ENCODE results near the gene ATG4C.
"Not testable (repeated sequence)": the region's sequence is repeated elsewhere in the genome, so short reads cannot be mapped to it uniquely, and the experiment has no call there.

The ATG4C gene

DNA sequence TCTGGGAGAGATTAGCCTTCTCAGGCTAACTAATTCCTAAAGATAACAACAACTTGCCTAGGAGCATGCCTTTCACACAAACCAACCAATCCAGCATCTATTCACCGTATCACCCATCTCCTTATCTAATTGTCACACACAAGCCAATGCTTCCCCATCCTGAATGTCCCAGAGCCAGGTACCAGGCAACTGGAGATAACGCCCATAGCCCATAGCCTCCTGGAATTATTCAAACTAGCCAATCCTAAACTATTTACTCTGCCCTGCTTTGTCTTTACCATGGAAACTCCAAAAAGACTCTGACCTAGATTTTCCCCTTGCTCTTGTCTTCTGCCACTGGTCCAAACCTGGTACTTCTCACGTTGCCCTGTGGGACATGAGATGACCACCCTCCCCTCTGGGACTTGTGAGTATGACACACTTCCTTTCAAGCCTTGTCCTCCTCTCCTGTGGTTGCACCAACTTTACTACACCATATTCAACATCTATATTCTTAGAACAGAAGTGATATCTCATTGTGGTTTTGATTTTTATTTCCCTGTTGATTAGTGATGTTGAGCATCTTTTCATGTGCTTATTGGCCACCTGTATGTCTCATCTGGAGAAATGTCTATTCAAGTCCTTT lies 8.8 kb upstream of the ATG4C start:
- DNase-seq: no peak

- no peak for DNase-seq
These were observed 5.7 kb upstream of the ATG4C start for GRCh38 chr1:62778208-62778607.

- DNase-seq: peak; percentile 1
These were observed 1.9 kb upstream of the ATG4C start for GRCh38 chr1:62781841-62782543.

DNA sequence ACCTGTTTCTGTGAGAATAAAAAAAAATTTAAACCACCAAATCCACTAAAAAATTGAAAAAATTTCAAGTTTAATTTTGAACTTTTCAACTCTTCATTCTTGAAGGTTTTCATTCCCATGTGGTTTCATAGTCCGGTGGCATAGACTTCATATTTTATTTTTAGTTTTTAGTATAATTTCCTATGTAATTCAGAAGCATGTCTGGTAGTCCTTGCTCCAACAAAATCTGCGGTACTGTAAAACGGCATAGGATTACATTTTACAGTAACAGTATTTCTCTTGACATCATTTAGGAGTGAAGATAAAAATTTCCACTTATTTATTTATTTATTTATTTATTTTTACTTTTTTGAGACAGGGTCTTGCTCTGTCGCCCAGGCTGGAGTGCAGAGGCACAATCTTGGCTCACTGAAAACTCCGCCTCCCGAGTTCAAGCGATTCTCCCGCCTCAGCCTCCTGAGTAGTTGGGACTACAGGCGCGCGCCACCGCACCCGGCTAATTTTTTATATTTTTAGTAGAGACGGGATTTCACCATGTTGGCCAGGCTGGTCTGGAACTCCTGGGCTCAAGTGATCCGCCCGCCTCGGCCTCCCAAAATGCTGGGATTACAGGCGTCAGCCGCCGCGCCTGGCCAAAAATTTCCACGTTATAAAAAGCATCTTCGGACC lies 1.3 kb upstream of the ATG4C start:
- not testable (repeated sequence) for DNase-seq

DNA sequence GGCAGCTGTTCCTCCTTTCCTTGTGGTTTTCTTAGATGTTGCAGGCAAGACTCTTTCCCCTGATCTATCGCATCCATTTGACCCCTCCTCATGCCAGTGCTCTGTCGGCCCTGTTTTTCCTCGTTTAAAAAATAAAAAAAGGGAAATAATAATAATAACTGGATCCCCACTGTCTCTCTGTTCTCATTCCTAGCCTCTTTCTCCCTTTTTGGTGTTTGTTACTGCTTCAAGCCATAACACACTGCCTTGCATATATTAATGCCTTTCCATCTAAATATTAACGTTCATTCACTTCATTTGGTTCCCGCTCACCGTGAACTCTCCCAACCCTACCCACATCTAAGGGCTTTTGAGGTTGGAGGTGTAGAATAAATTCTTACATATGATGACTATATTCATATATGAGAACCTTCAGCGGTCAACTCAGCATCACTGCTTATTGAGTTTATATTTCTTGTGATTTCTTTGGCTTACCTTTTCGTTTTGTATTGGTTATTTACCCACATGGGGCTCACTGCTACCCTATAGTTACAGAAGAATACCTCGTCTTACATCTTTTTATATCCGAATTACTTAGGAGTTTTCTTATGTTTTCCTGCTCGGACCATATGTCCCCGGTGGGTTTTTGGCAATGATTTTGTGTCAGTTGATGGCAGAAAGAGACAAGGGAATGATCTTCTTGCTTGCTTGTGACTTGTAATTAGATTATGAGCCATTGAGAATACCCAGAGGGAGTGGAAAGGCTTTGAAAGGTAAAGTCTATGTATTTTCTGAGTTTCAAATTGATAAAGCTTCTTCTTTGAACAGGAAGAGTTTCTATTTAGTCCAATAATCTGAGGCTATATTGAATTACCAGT lies 805 bp downstream of the ATG4C start:
- DNase-seq: peak; percentile 46

- no peak for DNase-seq
These were observed 6.8 kb downstream of the ATG4C start for GRCh38 chr1:62790716-62791115.

- DNase-seq: no peak
These were observed 10.1 kb downstream of the ATG4C start for GRCh38 chr1:62794053-62794452.

GRCh38 chr1:62796221-62796620 lies 12.3 kb downstream of the ATG4C start:
- peak; percentile 52 for DNase-seq

DNA sequence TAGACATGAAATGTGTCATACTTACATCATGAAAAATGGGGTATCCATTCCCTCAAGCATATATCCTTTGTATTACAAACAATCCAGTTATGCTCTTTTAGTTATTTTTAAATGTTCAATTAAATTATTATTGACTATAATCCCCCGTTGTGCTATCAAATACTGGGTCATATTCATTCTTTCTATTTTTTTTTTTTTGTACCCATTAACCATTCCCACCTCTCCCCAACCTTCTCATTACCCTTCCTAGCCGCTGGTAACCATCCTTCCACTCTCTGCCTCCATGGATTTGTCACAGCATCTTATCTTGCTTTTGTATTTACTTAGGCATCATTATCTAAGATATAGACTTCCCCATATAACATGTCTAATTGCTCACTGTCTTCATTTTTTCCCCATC lies 15.8 kb downstream of the ATG4C start:
- no peak for DNase-seq

GRCh38 chr1:62800281-62800680 lies 16.3 kb downstream of the ATG4C start:
- DNase-seq: no peak

- DNase-seq: peak; percentile 40
These were observed 16.9 kb downstream of the ATG4C start for GRCh38 chr1:62800825-62801306.

DNA sequence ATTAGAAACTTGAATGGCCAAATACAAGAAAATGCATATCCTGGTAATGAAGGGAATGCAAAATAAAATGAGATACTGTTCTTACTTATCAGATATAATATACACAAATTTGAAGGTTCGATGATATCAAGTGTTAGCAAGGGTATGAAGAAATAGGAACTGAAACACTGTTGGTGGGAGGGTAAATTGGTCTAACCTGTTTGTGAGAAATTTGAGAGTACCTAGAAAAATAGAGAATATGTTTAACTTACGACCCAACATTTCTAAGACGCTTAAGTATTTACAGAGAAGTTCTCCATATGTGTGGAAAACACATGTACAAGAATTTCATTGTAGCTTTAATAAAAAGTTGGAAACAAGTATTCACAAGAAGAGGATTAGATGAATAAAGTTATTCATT lies 25.9 kb downstream of the ATG4C start:
- no peak for DNase-seq

DNA sequence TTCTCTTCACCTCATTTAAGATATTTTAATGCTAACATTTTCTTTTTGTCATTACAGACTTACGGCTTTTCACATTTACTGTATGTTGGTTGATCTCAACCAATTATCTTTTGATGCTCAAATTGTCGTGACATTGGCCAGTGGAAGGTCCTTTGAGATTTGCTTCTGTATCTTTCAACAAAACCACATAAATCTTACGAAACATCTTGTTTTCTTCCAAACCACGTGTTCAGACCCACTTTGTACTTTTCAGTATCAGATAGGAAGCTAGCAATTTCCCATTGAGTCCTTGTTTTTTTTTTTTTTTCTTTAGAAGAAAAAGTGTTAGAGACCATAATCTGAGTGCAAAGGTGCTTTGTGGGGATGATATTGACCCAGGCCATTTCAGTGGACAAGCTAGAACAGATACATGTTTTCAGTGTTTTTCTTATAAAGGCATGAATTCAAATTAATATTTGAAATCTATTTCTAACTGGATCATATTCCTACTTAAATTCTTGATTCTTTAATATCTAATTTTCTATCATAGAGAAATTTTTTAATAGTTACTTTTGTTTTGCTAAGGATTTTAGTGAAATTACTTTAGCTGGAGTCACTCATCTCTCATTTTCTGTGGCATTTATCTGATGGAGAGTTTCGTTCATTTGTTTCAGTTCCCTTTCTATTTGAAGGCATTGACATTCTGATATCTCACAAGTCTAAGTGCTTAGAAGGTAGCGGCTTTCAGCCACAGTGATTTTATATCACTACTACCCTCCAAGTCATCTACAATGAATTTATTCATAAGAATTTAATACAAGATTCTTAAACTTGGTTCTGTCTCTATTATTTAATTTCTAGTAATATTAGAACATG lies 26.7 kb downstream of the ATG4C start:
- DNase-seq: peak; percentile 16

- DNase-seq: no peak
These were observed 39.6 kb downstream of the ATG4C start for GRCh38 chr1:62823556-62823955.

DNA sequence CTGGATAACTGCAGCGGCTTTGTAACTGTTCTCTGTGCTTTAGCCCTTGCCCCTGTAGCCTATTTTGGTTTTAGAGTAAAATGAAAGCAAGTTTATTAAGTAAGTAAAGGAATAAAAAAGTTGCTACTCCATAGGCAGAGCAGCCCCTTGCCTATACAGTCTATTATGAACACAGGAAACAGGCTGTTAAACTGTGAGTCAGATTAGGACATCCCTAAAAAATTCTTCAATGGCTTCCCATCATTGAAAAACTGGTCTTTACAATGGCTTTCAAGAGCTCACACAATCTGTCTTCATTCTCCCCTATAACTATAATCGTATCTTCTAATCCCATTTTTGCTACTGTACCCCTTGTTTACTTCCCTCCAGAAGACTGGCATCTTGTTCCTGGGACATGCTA lies 43.0 kb downstream of the ATG4C start:
- DNase-seq: no peak

DNA sequence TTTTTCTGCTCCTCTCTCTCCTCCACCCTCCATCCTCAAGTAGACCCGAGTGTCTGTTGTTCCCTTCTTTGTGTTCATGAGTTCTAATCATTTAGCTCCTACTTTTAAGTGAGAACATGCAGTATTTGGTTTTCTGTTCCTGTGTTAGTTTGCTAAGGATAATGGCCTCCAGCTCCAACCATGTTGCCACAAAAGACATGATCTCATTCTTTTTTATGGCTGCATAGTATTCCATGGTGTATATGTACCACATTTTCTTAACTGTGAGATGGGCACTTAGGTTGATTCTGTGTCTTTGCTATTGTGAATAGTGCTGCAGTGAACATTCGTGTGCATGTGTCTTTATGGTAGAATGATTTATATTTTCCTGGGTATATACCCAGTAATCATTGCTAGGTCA lies 43.9 kb downstream of the ATG4C start:
- not testable (repeated sequence) for DNase-seq

DNA sequence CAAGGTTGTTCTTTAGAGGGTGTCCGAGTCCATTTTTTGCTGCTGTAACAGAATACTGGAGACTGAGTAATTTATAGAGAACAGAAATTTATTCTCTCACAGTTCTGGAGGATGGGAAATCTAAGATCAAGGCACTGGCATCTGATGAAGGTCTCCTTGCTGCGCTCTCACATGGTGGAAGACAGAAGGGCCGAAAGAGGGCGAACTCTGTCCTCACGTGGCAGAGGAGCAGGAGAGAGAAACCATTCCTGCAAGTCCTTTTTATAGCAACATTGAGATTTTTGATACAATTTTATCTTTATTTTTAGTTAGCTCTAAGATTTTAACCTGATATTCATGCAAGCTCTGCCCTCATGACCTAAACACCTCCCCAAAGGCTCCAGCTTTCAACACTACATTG lies 48.3 kb downstream of the ATG4C start:
- DNase-seq: no peak

DNA sequence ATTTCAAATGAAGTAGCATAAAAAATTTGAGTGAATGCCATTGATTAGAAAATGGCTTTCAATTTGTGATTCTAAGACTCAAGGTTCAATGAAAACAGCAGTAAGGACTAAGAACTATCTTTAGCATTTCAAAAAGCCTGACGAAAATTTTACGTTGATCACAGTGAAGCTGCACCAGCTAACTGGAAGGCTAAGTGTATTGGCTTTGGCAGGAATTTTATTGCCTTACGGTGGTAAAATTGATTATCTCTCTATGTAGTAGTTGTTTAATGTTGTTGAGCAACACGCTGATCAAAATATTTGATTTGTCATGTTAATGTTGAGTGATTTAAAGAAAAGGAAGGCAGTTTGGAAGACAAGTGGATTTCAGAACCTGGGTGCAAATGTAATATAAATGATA lies 49.6 kb downstream of the ATG4C start:
- no peak for DNase-seq

DNA sequence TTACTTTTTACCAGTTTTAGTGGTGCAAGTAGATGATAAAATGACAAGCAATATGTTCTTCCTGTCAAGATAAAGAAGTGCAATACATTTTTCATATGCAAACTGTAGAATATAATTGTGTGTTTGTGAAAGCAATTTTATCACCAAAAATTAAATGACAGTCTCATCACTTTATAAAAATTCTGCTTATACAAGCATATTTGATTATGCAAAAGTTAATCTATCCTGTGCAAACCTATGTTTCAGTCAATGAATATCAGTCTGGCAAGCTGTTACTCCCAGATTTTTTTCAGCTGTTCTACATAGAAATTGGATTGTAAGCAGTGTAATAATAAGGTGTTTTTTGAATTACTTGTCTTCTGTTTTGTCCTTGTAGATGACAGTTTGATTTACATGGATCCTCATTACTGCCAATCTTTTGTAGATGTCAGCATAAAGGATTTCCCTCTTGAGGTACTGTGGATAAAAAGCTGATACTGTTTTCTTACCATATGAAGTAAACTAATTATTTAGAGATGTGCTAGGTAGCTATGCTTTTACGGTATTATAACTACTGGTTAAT lies 50.5 kb downstream of the ATG4C start:
- DNase-seq: no peak

- no peak for DNase-seq
These were observed 53.1 kb downstream of the ATG4C start for GRCh38 chr1:62836856-62837540.

DNA sequence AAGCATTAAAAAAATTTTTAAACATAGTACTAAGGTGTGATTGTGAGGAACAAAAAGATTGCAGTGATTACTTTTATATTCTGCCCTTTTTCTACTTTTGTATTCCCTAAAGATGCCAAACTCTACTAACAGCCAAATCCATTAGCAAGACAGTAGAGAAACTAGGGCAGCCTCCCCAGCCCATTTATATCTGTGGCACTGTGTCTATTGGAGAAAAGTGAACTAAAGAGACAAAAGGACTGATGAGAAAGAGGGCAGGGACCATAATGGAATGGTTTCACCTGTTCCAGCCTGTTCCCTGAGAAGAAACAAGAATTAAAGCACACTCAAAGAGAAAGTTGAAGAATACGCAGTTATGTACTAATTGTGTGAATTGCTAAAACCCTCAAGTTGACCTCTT lies 56.6 kb downstream of the ATG4C start:
- no peak for DNase-seq
